ENCODE results near the gene FAF1. TPM values are rescaled to one million over a fixed set of nuclear protein-coding genes. Genes with fewer than 3 reads are reported as not detected.
A peak's percentile ranks its signal among the peaks of the same experiment; 100 is the strongest.

Gene FAF1
- total and polyA plus RNA-seq, 4 donors = 27.2 to 51.6 (median 37.1) TPM

GRCh38 chr1:50971748-50972305 is 11.8 kb upstream of the FAF1 start:
- Histone ChIP-seq H3K4me3 (no peak overlapping the region), H3K9ac (ENCODE audit: insufficient read depth in 1 of 2, low read length in 2 of 2) (peak overlapping the region in 1 of 2 donors; percentile 52), H3K4me1 (ENCODE audit: control insufficient read depth in 5 of 5, insufficient read depth in 5 of 5, low read length in 5 of 5) (peaks cover 0 to 23% (median 0%) of the 10 kb centered on the region in 5 donors), H3K9me3 (ENCODE audit: control insufficient read depth in 4 of 4, insufficient read depth in 3 of 4, low read length in 3 of 4) (no peaks in the 10 kb centered on the region), H3K27ac (ENCODE audit: low read depth in 1 of 2, low read length in 1 of 2) (no peak overlapping the region), H3K36me3 (ENCODE audit: control insufficient read depth in 4 of 4, insufficient read depth in 4 of 4, low read length in 4 of 4) (no peaks in the 10 kb centered on the region), H3K27me3 (ENCODE audit: control insufficient read depth in 3 of 3, insufficient read depth in 3 of 3, low read length in 2 of 3) (peaks cover 0 to 50% (median 11%) of the 10 kb centered on the region in 3 donors)
- peak in 2 of 3 donors; percentile 34 to 36 for DNase-seq
- ATAC-seq (ENCODE audit: insufficient read depth, low FRiP score) = no peak
- 77 to 86% methylated on average over 6 of the region's 6 CpGs for WGBS, 2 donors
- no peak for TF ChIP-seq CTCF (IDR thresholded peaks at IDR 0.05; ENCODE audit: control extremely low read depth, extremely low read depth)

GRCh38 chr1:50970931-50971582 is 11.0 kb upstream of the FAF1 start:
- no peaks in the 10 kb centered on the region for H3K9me3 ChIP-seq (ENCODE audit: control insufficient read depth in 4 of 4, insufficient read depth in 3 of 4, low read length in 3 of 4)
- peak overlapping the region in 1 of 2 donors; percentile 78 for H3K9ac ChIP-seq (ENCODE audit: insufficient read depth in 1 of 2, low read length in 2 of 2)
- peaks cover 0 to 43% (median 3%) of the 10 kb centered on the region in 3 donors for H3K27me3 ChIP-seq (ENCODE audit: control insufficient read depth in 3 of 3, insufficient read depth in 3 of 3, low read length in 2 of 3)
- no peak for ATAC-seq (ENCODE audit: insufficient read depth, low FRiP score)
- H3K4me1 ChIP-seq (ENCODE audit: control insufficient read depth in 5 of 5, insufficient read depth in 5 of 5, low read length in 5 of 5) = peaks cover 0 to 23% (median 0%) of the 10 kb centered on the region in 5 donors
- no peaks in the 10 kb centered on the region for H3K36me3 ChIP-seq (ENCODE audit: control insufficient read depth in 4 of 4, insufficient read depth in 4 of 4, low read length in 4 of 4)
- WGBS, 2 donors = 31 to 32% methylated on average over 7 of the region's 7 CpGs
- H3K27ac ChIP-seq (ENCODE audit: low read depth in 1 of 2, low read length in 1 of 2) = no peak overlapping the region
- TF ChIP-seq CTCF (IDR thresholded peaks at IDR 0.05; ENCODE audit: control extremely low read depth, extremely low read depth) = no peak
- no peak overlapping the region for H3K4me3 ChIP-seq
- peak; percentile 21 to 60 (median 37) for DNase-seq

- peak overlapping the region in 1 of 2 donors; percentile 78 for H3K9ac ChIP-seq (ENCODE audit: insufficient read depth in 1 of 2, low read length in 2 of 2)
- DNase-seq (no peak), ATAC-seq (ENCODE audit: insufficient read depth, low FRiP score) (no peak)
- H3K9me3 ChIP-seq (ENCODE audit: control insufficient read depth in 4 of 4, insufficient read depth in 3 of 4, low read length in 3 of 4) = no peaks in the 10 kb centered on the region
- H3K4me3 ChIP-seq = no peak overlapping the region
- no peaks in the 10 kb centered on the region for H3K36me3 ChIP-seq (ENCODE audit: control insufficient read depth in 4 of 4, insufficient read depth in 4 of 4, low read length in 4 of 4)
- peaks cover 0 to 23% (median 0%) of the 10 kb centered on the region in 5 donors for H3K4me1 ChIP-seq (ENCODE audit: control insufficient read depth in 5 of 5, insufficient read depth in 5 of 5, low read length in 5 of 5)
- peaks cover 0 to 38% (median 2%) of the 10 kb centered on the region in 3 donors for H3K27me3 ChIP-seq (ENCODE audit: control insufficient read depth in 3 of 3, insufficient read depth in 3 of 3, low read length in 2 of 3)
- peak overlapping the region; percentile 95 to 99 for H3K27ac ChIP-seq (ENCODE audit: low read depth in 1 of 2, low read length in 1 of 2)
- WGBS, 2 donors = 10 to 11% methylated on average over 6 of the region's 6 CpGs
- TF ChIP-seq CTCF (IDR thresholded peaks at IDR 0.05; ENCODE audit: control extremely low read depth, extremely low read depth) = no peak
Measured at GRCh38 chr1:50970509-50970887, 10.4 kb upstream of the FAF1 start.
